ENCODE results near the gene LSR.
"Not testable (repeated sequence)": the region's sequence is repeated elsewhere in the genome, so short reads cannot be mapped to it uniquely, and the experiment has no call there.

The LSR gene

GRCh38 chr19:35232912-35233311 is 15.9 kb upstream of the LSR start:
- no peaks in the 10 kb centered on the region for H3K79me2 ChIP-seq (ENCODE audit: insufficient read depth, low read length)
- no peaks in the 10 kb centered on the region for H4K20me1 ChIP-seq (ENCODE audit: insufficient read depth, low read length)
- H3K27me3 ChIP-seq (ENCODE audit: insufficient read depth, low read length) = peaks cover 12% of the 10 kb centered on the region; the same call in 1 of the 2 replicates
- no peak overlapping the region for H3K4me3 ChIP-seq (ENCODE audit: low read depth, low read length, poor library complexity, severe bottlenecking)
- no peak overlapping the region for H3K9ac ChIP-seq (ENCODE audit: low read length)
- no peak overlapping the region for H3K27ac ChIP-seq (ENCODE audit: low read depth, low read length, poor library complexity, severe bottlenecking)
- H3K9me3 ChIP-seq (ENCODE audit: low read length) = peaks cover 4% of the 10 kb centered on the region; the same call in 1 of the 2 replicates
- H3K4me2 ChIP-seq (ENCODE audit: low read length) = no peak overlapping the region
- TF ChIP-seq EZH2 (IDR thresholded peaks at IDR 0.05; ENCODE audit: borderline replicate concordance, low read length) = no peak
- TF ChIP-seq CTCF (IDR thresholded peaks at IDR 0.05; ENCODE audit: low read length) = no peak
- no peak overlapping the region for H2AFZ ChIP-seq (ENCODE audit: low read length)
- no peaks in the 10 kb centered on the region for H3F3A ChIP-seq (ENCODE audit: insufficient read depth, low read length)
- no peaks in the 10 kb centered on the region for H3K4me1 ChIP-seq (ENCODE audit: insufficient read depth, low read length, severe bottlenecking)
- no peaks in the 10 kb centered on the region for H3K9me2 ChIP-seq (ENCODE audit: low read depth, low read length)
- no peaks in the 10 kb centered on the region; the same call in 1 of the 2 replicates for H3K36me3 ChIP-seq (ENCODE audit: insufficient read depth, low read length)

- peaks cover 22% of the 10 kb centered on the region; the same call in 1 of the 2 replicates for H3K27me3 ChIP-seq (ENCODE audit: insufficient read depth, low read length)
- no peaks in the 10 kb centered on the region for H3K79me2 ChIP-seq (ENCODE audit: insufficient read depth, low read length)
- no peak overlapping the region for H3K27ac ChIP-seq (ENCODE audit: low read depth, low read length, poor library complexity, severe bottlenecking)
- H3K4me1 ChIP-seq (ENCODE audit: insufficient read depth, low read length, severe bottlenecking) = no peaks in the 10 kb centered on the region
- H2AFZ ChIP-seq (ENCODE audit: low read length) = no peak overlapping the region
- no peaks in the 10 kb centered on the region; the same call in 1 of the 2 replicates for H3K36me3 ChIP-seq (ENCODE audit: insufficient read depth, low read length)
- no peaks in the 10 kb centered on the region for H4K20me1 ChIP-seq (ENCODE audit: insufficient read depth, low read length)
- H3K4me3 ChIP-seq (ENCODE audit: low read depth, low read length, poor library complexity, severe bottlenecking) = no peak overlapping the region
- H3K9ac ChIP-seq (ENCODE audit: low read length) = no peak overlapping the region
- H3K9me2 ChIP-seq (ENCODE audit: low read depth, low read length) = no peaks in the 10 kb centered on the region
- no peak overlapping the region for H3K4me2 ChIP-seq (ENCODE audit: low read length)
- peaks cover 16% of the 10 kb centered on the region for H3K9me3 ChIP-seq (ENCODE audit: low read length)
- H3F3A ChIP-seq (ENCODE audit: insufficient read depth, low read length) = no peaks in the 10 kb centered on the region
- TF ChIP-seq EZH2 (IDR thresholded peaks at IDR 0.05; ENCODE audit: borderline replicate concordance, low read length) (no peak), CTCF (IDR thresholded peaks at IDR 0.05; ENCODE audit: low read length) (peak; percentile 44; the same call in 1 of the 2 replicates)
Measured at GRCh38 chr19:35236638-35237400, 12.0 kb upstream of the LSR start.

- peaks cover 20% of the 10 kb centered on the region for H3K9me3 ChIP-seq (ENCODE audit: low read length)
- not testable (repeated sequence) for H3K9me2 ChIP-seq (ENCODE audit: low read depth, low read length)
Measured at GRCh38 chr19:35239597-35239996, 9.2 kb upstream of the LSR start.

More at GRCh38 chr19:35239597-35239996, 9.2 kb upstream of the LSR start:
- not testable (repeated sequence) for H3K79me2 ChIP-seq (ENCODE audit: insufficient read depth, low read length); H3K4me1 ChIP-seq (ENCODE audit: insufficient read depth, low read length, severe bottlenecking); H3K36me3 ChIP-seq (ENCODE audit: insufficient read depth, low read length); H2AFZ ChIP-seq (ENCODE audit: low read length); H3K27ac ChIP-seq (ENCODE audit: low read depth, low read length, poor library complexity, severe bottlenecking); H3K9ac ChIP-seq (ENCODE audit: low read length); H3K4me2 ChIP-seq (ENCODE audit: low read length); H4K20me1 ChIP-seq (ENCODE audit: insufficient read depth, low read length); H3F3A ChIP-seq (ENCODE audit: insufficient read depth, low read length); H3K4me3 ChIP-seq (ENCODE audit: low read depth, low read length, poor library complexity, severe bottlenecking)
- peaks cover 12% of the 10 kb centered on the region; the same call in 1 of the 2 replicates for H3K27me3 ChIP-seq (ENCODE audit: insufficient read depth, low read length)
